Retinal pigment epithelial cell (primary cell): Measurements from ENCODE around the gene PHACTR3.

ENCODE experiments used
- DNase-seq: peaks from one replicate; pipeline ENCODE4 v3.0.0-alpha.2; 2010; ENCODE audit warnings: low read depth
- H3K4me3 ChIP-seq: 2 replicates; pipeline ENCODE4 v1.5.1; 2011; ENCODE audit warnings: mild to moderate bottlenecking, low read length, control low read depth, moderate library complexity
- TF ChIP-seq, protein P1 (sequence below): conservative IDR thresholded peaks from 2 replicates; pipeline ENCODE4 v1.5.1; 2011; ENCODE audit warnings: low read depth, low read length, control low read depth, inconsistent platforms

PHACTR3 gene

DNA sequence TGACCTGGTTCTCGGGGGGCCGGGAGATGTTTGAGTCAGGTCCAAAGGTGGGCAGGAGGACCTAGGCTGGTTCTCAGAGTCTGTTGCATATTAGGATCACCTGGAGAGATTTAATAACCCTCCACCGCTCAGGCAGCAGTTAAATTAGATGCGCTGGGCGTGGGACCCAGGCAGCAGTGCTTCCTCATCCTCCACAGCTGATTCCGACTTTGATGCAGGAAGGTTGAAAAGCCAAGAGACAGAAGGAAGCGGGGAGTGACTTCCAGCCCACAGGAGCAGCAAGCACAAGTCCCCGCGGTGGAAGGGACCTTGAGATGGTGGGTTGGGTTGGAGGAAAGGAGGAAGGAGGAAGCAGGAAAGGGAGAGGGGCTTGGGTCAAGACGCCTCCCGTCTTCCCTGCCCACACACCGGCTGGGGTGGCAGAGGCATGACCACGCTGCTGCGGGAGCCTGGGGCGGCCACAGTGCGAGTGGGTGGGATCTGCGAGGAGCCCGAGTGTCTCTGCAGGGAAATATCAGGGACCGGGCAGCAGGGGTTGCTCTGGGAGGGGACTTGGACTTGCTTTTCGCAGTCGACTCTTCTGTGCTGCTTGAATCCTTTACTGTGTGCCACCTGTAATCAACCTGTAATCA, 146.0 kb downstream of the PHACTR3 start:
- no peak overlapping the region for H3K4me3 ChIP-seq
- TF ChIP-seq, protein P1, sequence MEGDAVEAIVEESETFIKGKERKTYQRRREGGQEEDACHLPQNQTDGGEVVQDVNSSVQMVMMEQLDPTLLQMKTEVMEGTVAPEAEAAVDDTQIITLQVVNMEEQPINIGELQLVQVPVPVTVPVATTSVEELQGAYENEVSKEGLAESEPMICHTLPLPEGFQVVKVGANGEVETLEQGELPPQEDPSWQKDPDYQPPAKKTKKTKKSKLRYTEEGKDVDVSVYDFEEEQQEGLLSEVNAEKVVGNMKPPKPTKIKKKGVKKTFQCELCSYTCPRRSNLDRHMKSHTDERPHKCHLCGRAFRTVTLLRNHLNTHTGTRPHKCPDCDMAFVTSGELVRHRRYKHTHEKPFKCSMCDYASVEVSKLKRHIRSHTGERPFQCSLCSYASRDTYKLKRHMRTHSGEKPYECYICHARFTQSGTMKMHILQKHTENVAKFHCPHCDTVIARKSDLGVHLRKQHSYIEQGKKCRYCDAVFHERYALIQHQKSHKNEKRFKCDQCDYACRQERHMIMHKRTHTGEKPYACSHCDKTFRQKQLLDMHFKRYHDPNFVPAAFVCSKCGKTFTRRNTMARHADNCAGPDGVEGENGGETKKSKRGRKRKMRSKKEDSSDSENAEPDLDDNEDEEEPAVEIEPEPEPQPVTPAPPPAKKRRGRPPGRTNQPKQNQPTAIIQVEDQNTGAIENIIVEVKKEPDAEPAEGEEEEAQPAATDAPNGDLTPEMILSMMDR, result no peak
- DNase-seq, result no peak

DNA sequence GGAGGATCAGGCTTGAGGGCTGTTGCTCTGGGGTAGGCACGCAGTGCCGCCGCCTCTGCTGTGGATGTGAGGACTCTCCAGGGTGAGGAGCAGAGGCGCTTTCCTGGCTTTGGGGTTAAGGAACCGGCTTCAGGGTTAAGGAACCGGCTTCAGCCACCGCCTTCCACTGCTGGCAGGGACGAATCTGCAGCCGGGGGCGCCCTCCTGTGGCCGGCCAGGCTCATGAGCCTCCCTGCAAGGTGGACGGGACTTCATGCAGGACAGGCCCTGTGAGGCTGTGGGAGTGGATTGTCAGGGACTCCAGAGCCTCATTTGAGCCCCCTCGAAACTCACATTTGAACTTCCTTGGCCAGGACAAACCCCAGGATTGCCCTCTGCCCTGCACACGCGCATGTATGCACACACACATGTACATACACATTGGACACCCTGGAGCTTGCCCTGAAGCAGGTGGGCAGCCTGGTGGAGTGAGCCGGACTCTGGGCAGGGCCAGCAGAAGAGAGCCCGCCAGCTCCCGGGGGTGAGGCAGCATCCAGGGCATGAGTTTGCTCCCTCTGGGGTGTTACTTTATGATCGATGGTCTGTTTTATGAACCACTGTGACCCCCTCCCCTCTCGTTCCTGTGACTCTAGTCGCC, 146.9 kb downstream of the PHACTR3 start:
- no peak overlapping the region for H3K4me3 ChIP-seq
- DNase-seq, result no peak
- TF ChIP-seq, protein P1, result peak; percentile 77

DNA sequence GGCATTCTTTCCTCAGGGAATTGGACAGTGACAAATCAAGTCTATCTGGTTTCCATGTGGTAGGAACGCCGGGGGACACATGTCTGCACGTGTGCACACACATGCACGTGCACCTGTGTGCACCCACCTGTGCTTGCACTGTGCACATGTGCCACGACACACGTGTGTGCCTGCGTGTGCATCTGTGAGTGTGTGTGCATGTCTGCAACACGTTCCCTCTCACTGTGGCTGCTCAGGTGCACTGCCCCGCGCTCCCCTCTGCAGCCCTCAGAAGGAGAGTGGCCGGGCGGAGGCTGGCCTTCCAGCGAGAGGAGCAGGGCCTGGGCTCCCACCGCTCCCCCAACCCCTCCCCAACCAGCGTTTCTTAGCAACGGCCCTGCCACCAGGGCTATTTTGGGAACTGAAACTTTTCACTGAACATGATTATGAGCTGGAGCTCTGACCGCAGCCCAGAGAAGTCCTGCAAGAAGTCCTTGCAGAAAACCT, 147.8 kb downstream of the PHACTR3 start:
- TF ChIP-seq, protein P1, result no peak
- no peak for DNase-seq
- no peak overlapping the region for H3K4me3 ChIP-seq

DNA sequence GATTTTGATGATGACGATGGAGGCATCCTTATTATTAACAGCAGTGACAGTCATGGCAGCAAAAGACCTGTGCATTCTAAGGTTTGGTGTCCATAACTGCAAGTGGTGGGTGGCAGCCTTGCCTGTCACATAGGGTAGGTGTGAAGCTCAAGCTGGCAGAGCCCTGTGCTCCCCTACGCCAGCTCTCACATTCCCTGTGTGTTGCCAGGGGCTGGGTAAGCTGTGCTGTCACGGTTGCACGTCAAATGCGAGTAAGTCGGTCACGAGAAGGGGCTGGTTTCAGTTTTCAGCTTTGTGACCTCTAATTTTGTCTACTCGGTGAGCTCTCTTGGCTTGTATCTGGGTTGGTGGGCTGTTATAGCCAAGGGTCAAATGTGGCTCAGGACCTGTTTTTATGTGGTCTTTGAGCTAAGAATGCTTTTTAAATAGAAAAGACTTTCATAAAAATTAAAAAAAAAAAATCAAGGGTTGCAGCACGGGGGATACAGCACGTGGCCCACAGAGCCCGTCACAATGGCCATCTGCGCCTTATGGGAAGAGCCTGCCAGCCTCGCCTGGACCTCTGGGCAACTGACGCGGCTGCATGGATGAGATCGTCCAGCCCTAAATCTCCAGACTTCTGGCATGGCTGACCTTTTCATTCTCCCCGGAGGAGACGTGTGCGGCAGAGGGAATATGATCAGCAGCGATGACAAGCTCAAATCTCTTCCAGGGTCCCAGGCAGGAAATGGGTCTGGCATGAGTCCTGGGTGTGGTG, 148.5 kb downstream of the PHACTR3 start:
- H3K4me3 ChIP-seq, result no peak overlapping the region
- TF ChIP-seq, protein P1, result no peak
- DNase-seq, result no peak

DNA sequence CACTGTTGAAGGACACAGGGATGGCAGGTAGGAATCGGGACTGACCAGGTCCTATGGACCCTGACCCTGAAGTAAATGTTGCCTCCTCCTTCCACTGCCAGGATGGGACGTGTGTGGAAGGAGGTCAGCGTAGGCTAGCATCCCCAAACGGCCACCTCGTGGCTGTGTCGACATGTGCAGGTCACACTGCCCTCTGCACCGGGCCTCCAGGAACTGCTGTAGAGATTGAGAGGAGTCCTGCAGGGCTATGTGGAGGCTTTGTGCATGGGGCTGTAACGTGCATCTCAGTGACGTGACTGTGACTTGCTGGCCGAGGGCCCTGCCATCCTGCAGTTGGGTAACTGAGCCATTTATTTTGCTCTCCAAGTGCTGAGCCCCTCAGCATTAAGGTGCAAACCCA, 149.5 kb downstream of the PHACTR3 start:
- TF ChIP-seq, protein P1, result no peak
- DNase-seq, result no peak

DNA sequence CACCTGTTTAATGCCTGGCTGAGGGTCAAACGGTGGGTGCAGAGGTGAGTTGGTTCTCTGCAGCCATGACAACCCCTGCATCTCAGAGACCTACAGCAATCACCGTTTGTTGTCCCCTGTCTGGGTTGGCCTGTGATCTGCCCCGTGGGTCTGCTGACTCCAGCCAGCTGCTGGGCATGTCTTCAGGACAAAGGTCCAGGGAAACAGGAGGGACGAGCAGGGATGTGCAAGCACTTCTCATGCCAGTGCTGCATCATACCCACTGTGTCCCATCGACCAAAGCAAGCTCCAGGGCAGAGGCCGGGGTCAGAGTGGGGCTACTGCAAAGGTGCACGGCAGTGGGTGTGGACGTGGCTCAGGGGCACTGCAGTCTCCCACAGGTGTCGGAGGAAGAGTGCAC, 150.2 kb downstream of the PHACTR3 start:
- no peak overlapping the region for H3K4me3 ChIP-seq
- no peak for DNase-seq
- TF ChIP-seq, protein P1, result no peak

More for the DNA sequence above, 149.5 kb downstream of the PHACTR3 start:
- H3K4me3 ChIP-seq, result no peak overlapping the region

DNA sequence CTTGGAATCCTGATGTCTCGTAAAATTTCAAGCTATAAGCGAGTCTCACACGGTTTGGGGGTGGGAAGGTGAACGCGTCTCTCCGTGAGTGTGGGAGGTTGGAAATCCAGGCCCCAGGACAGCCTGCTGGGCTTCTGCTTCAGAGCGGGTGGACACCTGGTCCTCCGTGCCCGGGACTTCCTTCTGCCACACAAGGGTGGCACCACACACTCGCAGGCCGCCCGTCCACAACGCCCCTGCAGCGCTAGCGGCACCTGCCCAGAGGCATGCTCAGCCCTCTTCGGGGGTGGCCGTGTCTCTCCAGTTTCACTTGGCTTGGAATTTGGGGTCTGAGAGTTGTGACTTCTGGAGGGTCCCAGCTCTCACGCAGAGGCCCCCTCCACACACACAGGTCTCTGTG, 151.9 kb downstream of the PHACTR3 start:
- no peak overlapping the region for H3K4me3 ChIP-seq
- no peak for DNase-seq

More for the DNA sequence above, 151.9 kb downstream of the PHACTR3 start:
- TF ChIP-seq, protein P1, result no peak
